ENCODE results near the gene KCNG4. TPM values are rescaled to one million over a fixed set of nuclear protein-coding genes. Genes with fewer than 3 reads are reported as not detected.
"Not testable (repeated sequence)": the region's sequence is repeated elsewhere in the genome, so short reads cannot be mapped to it uniquely, and the experiment has no call there.

Gene KCNG4
- total RNA-seq, 2 experiments from 2014 or later = not detected

- POLR2A ChIA-PET = no interaction called here
- ATAC-seq (ENCODE audit: poor library complexity) (no peak), DNase-seq (no peak)
- H3K4me1 Mint-ChIP-seq (ENCODE audit: low read depth) = no peaks in the 10 kb centered on the region
- no peak overlapping the region for H3K27ac Mint-ChIP-seq
- H3K27me3 Mint-ChIP-seq = no peaks in the 10 kb centered on the region
- no peaks in the 10 kb centered on the region for H3K9me3 ChIP-seq (ENCODE audit: control insufficient read depth in 1 of 2, insufficient read depth in 1 of 2, low read length in 2 of 2)
- H3K36me3 ChIP-seq (ENCODE audit: insufficient read depth, low read length) = no peaks in the 10 kb centered on the region
- TF ChIP-seq, protein P1, sequence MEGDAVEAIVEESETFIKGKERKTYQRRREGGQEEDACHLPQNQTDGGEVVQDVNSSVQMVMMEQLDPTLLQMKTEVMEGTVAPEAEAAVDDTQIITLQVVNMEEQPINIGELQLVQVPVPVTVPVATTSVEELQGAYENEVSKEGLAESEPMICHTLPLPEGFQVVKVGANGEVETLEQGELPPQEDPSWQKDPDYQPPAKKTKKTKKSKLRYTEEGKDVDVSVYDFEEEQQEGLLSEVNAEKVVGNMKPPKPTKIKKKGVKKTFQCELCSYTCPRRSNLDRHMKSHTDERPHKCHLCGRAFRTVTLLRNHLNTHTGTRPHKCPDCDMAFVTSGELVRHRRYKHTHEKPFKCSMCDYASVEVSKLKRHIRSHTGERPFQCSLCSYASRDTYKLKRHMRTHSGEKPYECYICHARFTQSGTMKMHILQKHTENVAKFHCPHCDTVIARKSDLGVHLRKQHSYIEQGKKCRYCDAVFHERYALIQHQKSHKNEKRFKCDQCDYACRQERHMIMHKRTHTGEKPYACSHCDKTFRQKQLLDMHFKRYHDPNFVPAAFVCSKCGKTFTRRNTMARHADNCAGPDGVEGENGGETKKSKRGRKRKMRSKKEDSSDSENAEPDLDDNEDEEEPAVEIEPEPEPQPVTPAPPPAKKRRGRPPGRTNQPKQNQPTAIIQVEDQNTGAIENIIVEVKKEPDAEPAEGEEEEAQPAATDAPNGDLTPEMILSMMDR (IDR thresholded peaks at IDR 0.05) = no peak
- intact Hi-C loops (cut with DNase I, micrococcal nuclease) = no loop called here
- H3K27ac ChIP-seq (ENCODE audit: low read depth in 1 of 2, low read length in 2 of 2) = no peak overlapping the region
- no peaks in the 10 kb centered on the region for H3K9me3 Mint-ChIP-seq
- H3K27me3 ChIP-seq (ENCODE audit: control insufficient read depth in 1 of 2, insufficient read depth in 2 of 2, low read length in 2 of 2) = peaks cover 2 to 5% of the 10 kb centered on the region in 2 experiments
- H3K4me3 Mint-ChIP-seq = no peak overlapping the region
- no peaks in the 10 kb centered on the region for H3K36me3 Mint-ChIP-seq (ENCODE audit: low read depth)
- CTCF ChIA-PET = no interaction called here
- H3K4me1 ChIP-seq (ENCODE audit: insufficient read depth, low read length) = no peaks in the 10 kb centered on the region
- H3K4me3 ChIP-seq (ENCODE audit: low read length) = no peak overlapping the region
Measured at GRCh38 chr16:84220851-84221250, 19.0 kb downstream of the KCNG4 start.

DNA sequence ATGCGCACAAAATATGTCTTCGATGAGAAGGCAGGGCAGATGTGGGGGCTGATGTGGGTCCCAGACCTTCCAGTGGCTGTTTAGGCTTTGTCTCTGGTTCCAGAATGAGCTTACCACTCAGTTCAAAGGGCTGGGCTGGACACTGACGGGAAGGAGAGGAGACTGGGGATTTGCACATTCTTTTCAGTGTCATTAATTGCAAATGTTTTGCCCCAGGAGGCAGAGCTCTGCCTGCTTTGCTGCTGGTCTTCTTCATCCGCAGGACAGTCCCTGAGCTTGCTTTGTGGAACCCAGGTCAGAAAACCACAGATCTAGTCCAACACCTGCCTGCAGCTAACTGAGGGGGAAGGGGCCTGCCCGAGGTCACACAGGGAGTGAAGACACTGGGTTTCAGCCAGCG, 20.9 kb downstream of the KCNG4 start:
- peaks cover 0 to 2% of the 10 kb centered on the region in 2 experiments for H3K27me3 ChIP-seq (ENCODE audit: control insufficient read depth in 1 of 2, insufficient read depth in 2 of 2, low read length in 2 of 2)
- TF ChIP-seq, protein P1 (IDR thresholded peaks at IDR 0.05) = no peak
- Mint-ChIP-seq H3K4me1 (ENCODE audit: low read depth) (no peaks in the 10 kb centered on the region), H3K27me3 (no peaks in the 10 kb centered on the region), H3K9me3 (no peaks in the 10 kb centered on the region), H3K27ac (no peak overlapping the region), H3K4me3 (no peak overlapping the region), H3K36me3 (ENCODE audit: low read depth) (no peaks in the 10 kb centered on the region)
- POLR2A ChIA-PET = no interaction called here
- DNase-seq = no peak
- no peak overlapping the region for H3K27ac ChIP-seq (ENCODE audit: low read depth in 1 of 2, low read length in 2 of 2)
- H3K4me3 ChIP-seq (ENCODE audit: low read length) = no peak overlapping the region
- intact Hi-C loops (cut with DNase I, micrococcal nuclease) = no loop called here
- H3K36me3 ChIP-seq (ENCODE audit: insufficient read depth, low read length) = no peaks in the 10 kb centered on the region
- no peak for ATAC-seq (ENCODE audit: poor library complexity)
- no peaks in the 10 kb centered on the region for H3K4me1 ChIP-seq (ENCODE audit: insufficient read depth, low read length)
- no peaks in the 10 kb centered on the region for H3K9me3 ChIP-seq (ENCODE audit: control insufficient read depth in 1 of 2, insufficient read depth in 1 of 2, low read length in 2 of 2)
- CTCF ChIA-PET = no interaction called here

GRCh38 chr16:84218176-84218823, 21.5 kb downstream of the KCNG4 start:
- intact Hi-C loops (cut with DNase I, micrococcal nuclease) = no loop called here
- DNase-seq (no peak), ATAC-seq (ENCODE audit: poor library complexity) (no peak)
- Histone ChIP-seq H3K9me3 (ENCODE audit: control insufficient read depth in 1 of 2, insufficient read depth in 1 of 2, low read length in 2 of 2) (no peaks in the 10 kb centered on the region), H3K36me3 (ENCODE audit: insufficient read depth, low read length) (no peaks in the 10 kb centered on the region), H3K4me1 (ENCODE audit: insufficient read depth, low read length) (no peaks in the 10 kb centered on the region), H3K27ac (ENCODE audit: low read depth in 1 of 2, low read length in 2 of 2) (no peak overlapping the region), H3K27me3 (ENCODE audit: control insufficient read depth in 1 of 2, insufficient read depth in 2 of 2, low read length in 2 of 2) (peaks cover 0 to 2% of the 10 kb centered on the region in 2 experiments), H3K4me3 (ENCODE audit: low read length) (no peak overlapping the region)
- TF ChIP-seq, protein P1 (IDR thresholded peaks at IDR 0.05) = no peak
- no peak overlapping the region for H3K27ac Mint-ChIP-seq
- no peaks in the 10 kb centered on the region for H3K36me3 Mint-ChIP-seq (ENCODE audit: low read depth)
- no peaks in the 10 kb centered on the region for H3K9me3 Mint-ChIP-seq
- H3K4me3 Mint-ChIP-seq = no peak overlapping the region
- H3K4me1 Mint-ChIP-seq (ENCODE audit: low read depth) = no peaks in the 10 kb centered on the region
- H3K27me3 Mint-ChIP-seq = no peaks in the 10 kb centered on the region
- POLR2A ChIA-PET = no interaction called here
- CTCF ChIA-PET = no interaction called here

GRCh38 chr16:84216144-84216543, 23.7 kb downstream of the KCNG4 start:
- H3K27ac ChIP-seq (ENCODE audit: low read depth in 1 of 2, low read length in 2 of 2); H3K36me3 Mint-ChIP-seq (ENCODE audit: low read depth); H3K27me3 Mint-ChIP-seq; H3K9me3 ChIP-seq (ENCODE audit: control insufficient read depth in 1 of 2, insufficient read depth in 1 of 2, low read length in 2 of 2); DNase-seq; ATAC-seq (ENCODE audit: poor library complexity); H3K4me3 ChIP-seq (ENCODE audit: low read length); H3K36me3 ChIP-seq (ENCODE audit: insufficient read depth, low read length); H3K4me3 Mint-ChIP-seq; CTCF ChIA-PET; H3K9me3 Mint-ChIP-seq; H3K27ac Mint-ChIP-seq; POLR2A ChIA-PET; H3K27me3 ChIP-seq (ENCODE audit: control insufficient read depth in 1 of 2, insufficient read depth in 2 of 2, low read length in 2 of 2); H3K4me1 ChIP-seq (ENCODE audit: insufficient read depth, low read length); H3K4me1 Mint-ChIP-seq (ENCODE audit: low read depth); intact Hi-C loops (cut with DNase I, micrococcal nuclease): not testable (repeated sequence)
